GM18858 (cell line): ENCODE data around the gene SUN5.

Experiments used
- ATAC-seq: cut with Tn5 transposase; IDR thresholded peaks from one replicate; pipeline ENCODE4 v1.9.1; 2021; ENCODE audit not compliant: unreplicated experiment

Gene SUN5

DNA sequence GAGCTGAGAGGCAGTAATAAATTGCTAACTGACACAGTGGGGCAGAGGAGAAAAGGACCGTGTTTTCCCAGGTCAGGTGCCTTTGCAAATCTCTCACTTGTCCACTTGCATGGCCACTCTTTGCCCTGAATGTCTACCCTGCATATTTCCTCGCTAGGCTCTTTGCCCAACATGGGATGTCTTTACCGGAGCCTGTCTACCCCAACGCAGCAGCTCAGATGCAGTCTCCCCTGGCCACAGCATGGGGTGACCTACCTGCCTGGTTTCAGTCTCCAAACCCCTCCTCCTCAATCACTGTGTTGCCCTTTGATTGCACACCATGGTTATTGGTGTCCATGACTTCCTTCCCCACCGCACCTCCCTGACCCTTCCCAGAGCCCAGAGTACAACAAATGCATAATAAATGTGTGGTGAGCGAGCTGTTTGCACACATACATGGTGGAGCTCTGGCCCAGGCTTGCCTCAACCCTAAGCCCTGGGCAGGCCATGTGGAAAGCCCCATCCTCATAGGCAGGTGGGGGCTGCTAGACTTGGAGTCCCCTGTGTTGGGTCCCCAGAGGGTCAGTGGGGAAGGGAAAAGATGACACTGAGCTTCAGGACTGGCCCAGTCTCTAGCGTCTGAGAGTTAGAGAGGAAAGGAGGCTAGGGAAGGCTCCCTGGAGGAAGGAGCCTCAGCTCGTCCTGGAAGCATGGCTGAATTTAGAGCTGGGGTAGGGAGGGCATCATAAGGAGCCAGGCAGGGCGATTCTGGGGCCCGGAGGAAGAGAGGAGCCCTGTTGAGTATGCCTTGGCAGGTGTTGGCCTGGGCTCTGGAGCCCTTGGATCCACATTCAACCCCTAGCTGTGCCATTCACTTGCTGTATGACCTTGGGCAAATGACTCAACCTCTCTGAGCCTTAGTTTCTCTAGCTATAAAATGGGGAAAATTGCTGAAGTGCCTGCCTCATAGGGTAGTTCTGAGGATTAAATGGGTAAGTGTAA is 22.8 kb upstream of the SUN5 start:
- ATAC-seq, result no peak

DNA sequence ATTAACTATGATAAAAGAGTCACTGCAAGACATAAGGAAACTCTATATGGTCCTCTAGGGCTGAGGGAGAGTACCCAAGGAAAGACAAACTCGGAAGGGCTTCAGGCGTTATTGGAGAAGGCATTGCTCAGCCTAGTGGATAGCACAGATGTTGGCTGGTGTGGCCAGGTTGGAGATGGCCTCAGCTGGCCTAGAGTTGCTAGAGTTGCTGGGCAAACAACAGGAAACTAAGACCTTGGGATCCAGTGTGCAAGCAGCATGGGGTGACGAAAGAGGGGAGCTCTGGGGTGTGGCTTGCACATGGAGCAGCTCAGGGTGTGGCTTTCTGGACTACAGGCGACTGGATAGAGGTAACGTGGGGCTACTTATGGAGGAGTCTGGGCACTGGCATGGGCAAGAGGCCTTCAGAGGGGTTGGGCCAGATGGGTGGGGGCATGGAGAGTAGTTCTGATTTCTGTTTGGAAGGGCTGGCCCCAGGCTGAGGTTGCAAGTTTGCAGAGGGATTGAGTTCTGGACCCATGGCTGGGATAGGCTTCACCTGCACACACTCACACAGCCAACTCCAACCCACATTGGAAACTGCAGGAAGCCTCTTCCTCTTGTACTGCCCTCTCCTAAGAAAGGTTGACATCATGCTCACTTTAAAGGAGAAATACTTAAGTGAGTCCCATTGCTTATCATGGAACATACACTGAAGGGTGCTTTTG is 22.0 kb upstream of the SUN5 start:
- ATAC-seq, result no peak

DNA sequence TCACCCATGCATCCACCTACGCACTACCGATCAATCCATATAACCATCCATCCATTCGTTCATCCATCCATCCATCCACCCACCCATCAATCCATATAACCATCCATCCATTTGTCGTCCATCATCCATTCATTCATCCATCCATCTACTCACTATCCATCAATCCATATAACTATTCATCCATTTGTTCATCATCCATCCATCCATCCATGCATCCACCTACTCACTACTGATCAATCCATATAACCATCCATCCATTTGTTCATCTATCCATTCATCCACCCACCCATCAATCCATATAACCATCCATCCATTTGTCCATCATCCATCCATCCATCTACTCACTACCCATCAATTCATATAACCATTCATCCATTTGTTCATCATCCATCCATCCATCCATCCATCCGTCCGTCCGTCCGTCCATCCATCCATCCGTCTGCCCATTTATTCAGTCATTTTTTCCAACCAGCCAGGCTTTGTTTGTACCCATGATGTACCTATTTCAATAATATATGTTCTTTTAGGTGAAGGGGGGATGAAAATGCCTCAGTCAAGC is 21.2 kb upstream of the SUN5 start:
- ATAC-seq, result no peak

DNA sequence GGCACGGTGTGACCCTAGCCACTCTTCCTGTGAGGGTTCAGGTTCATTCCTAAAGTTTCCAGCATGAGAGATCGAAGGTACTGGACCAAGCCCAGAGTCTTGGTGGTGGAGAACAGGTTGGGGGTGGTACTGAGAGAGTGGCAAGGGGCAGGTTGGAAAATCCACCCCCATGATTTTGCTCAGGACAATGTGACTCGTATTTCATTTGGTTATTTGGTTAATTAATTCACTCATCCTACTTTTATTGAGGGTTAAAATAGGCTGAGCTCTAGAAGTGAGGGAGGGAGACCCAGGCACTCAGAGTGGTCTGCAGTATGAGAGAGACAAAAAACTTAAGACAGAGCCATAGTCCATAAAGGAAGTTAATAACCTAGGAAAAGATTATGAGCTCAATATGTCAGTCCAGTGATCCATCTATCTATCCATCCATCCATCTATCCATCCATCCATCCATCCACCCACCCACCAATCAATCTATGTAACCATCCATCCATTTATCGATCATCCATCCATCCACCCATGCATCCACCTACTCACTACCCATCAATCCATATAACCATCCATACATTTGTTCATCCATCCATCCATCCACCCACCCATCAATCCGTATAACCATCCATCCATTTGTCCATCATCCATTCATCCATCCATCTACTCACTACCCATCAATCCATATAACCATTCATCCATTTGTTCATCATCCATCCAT is 20.5 kb upstream of the SUN5 start:
- no peak for ATAC-seq

DNA sequence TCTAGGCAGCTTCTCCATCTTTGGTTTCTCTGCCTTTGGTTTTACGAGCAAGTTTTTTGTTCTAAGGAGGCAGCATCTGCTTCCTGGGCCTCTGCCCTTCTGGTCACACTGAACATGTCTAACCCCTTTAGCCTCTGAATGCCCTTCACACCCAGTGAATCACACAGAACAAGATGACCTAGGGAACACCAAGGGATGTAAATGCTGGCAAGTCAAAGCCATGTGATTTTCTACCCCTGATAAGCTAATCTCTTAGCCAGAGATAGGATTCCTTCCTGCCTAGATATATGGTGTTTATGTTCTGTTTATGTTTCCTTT is 20.0 kb upstream of the SUN5 start:
- ATAC-seq, result no peak

DNA sequence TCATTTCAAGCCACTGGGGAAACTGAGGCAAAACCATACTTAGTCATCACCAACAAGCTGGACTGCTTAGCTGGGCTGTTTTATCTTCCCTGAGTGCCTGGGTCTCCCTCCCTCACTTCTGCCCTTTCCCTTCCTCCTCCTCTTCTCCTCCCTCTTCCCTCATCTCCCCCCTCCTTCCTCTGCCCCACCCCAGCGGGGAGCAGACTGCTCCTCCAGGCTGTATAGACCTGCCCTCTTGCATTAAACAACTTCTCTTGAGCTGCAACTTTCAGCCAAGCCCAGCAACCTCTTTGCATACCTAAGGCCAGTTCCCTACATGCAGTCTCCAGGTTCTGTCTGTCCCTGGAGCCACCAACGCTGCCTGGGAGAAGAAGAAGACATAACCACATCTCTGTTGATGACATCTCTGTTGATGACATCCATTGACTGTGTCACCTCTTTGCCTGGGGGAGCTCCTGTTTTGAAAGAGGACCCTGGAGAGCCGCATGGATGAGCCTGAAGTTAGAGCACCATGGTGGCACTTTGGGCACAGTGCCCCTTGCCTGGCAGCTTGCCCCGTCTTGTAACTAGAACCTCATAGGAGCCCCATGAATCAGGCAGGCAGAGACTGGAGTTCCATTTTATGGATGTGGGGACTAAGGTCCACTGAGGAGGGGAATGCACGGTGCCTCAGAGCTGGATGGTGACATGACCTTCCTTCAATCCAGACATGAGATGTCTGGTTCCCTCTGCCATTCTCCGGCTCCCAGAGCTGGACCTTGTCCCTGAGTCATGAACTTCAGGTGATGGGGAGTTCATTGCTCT is 19.4 kb upstream of the SUN5 start:
- no peak for ATAC-seq

DNA sequence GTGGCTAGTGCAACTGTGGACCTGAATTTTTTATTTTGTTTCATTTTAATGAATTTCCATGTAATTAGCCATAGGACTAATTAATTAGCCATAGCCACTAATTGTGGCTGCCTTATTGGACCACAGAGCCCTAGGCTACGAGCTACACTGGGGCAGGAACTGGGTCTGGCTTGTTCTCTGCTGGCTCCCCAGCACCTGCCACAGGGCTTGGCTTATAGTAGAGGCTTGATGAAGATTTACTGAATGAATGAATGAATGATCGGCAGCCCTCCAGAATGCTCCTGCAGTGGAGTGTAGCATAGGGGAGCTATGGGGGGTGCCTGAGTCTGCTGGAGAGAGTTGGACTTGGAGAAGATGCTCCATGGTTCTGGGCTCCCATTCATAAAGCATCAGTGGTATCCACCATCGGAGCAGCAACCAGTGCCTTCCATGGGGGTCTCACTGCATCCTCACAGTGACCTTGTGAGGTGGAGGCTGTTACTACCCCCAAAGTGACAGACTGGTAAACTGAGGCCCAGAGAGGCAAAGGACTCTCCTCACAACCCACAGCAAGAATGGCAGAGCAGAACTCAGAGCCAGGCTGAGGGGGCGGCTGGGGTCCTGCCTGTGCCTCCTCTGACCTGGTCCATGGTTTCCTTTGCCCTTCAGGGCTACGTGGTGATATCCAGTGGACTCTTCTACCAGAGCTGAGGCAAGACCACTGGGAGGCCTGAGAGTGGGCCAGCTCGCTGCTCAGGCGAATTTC is 18.6 kb upstream of the SUN5 start:
- ATAC-seq, result no peak

DNA sequence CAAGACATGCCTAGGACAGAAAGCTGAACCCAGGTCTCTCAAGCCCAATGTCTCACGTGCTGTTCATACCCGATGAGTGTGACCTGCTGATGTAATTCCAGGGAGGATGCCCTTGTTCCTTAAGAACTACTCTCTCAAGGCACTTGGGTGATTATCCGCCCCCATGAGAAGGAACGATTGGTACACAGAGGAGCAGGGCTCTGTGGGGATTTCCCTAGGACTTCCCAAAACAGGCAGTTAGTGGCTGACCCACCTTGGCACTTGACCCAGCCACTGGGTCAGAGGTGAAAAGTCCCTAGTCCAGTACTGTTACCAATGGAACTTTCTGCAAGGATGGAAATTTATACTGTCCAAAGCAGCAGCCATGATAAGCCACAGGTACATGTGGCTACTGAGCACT is 18.1 kb upstream of the SUN5 start:
- no peak for ATAC-seq

DNA sequence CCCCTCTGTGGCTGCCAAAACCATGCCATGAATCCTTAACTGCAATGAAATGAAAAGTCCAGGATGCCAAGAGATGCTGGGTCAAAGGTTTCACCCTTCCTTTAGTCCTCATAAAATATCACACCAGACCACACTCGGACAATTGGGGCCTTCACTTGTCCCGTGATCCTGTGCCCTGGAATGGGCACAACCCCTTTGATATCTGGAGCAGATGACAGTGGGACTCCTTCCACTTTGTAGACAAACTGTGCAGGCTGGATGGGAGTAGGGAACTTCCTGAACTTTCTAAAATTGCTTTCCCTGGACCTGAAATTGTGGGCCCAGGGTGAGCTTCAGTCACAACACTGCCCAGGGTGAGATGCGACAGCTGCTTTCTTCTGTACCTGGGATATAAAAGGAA is 17.6 kb upstream of the SUN5 start:
- ATAC-seq, result no peak

DNA sequence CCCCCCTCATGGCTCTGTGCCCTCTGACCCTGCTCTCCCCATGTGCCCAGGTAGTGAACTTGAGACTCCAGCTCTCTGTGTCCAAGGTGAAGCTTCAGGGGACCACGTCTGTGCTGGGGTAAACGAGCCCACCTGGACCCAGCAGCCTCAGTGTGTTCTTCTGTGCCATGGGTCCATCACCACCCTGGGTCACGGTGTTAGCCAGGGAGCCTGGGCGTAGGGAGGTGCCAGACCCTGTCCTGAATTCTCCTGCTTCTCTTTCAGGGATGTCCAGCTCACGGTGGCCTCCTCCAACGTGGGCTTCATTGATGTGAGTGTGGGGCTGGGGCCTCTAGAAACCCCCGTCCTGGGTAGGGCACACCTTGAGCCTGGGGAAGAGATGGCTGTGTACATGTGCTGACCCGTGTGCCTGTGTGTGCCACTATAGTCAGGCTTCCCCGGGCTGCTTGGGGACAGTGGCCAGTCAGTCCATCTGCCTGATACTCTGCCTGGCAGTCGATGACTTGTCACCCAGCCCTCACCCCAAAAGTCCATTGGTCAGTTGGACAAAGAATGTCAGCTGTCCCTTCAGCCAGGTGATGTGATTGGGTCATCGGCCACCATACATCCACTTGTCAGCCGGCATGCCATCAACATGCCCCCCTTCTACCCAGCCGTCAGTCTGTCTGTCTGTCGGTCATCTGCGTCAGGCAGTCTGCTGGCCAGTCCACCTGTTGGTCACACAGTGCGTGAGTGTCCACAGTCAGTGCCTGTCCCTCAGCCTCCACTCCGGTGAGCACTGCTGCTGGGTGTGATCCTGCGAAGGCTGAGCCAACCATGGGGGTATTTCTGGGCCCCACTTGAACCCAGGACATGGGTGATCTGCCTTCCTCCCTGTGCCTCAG is 16.3 kb upstream of the SUN5 start:
- no peak for ATAC-seq

DNA sequence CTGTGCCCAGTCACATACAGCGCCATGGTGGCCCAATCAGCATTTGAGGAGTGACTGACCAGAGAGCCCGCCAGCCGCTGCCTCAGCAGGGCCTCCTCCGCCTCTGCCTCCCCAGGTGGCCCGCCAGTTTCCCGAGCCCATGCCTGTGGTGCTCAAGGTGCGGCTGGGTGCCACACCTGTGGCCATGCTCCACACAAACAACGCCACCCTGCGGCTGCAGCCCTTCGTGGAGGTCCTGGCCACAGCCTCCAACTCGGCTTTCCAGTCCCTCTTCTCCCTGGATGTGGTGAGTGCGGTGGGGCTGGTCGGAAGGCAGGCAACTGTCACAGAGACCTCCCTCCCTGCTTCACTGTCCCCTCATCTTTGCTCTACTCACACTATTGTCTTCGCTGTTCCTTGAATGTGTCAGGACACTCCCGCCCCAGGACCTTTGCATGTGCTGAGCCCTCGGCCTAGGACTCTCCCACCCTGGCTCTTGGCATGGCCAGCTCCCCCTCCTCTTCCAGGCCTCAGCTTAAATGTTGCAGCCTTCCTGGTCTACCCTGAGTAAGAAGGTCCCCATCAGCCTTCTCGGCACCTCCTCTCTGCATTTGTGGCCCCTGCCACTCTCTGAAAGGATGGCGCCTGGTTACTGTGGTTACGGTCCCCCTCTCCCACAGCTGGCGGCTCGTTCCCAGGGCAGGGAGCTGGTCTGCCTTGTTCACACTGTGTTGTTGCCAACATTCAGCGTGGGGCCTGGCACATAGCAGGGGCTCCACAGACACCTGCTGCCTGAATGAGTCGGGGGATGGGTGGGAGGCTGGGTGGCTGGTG is 15.4 kb upstream of the SUN5 start:
- no peak for ATAC-seq

DNA sequence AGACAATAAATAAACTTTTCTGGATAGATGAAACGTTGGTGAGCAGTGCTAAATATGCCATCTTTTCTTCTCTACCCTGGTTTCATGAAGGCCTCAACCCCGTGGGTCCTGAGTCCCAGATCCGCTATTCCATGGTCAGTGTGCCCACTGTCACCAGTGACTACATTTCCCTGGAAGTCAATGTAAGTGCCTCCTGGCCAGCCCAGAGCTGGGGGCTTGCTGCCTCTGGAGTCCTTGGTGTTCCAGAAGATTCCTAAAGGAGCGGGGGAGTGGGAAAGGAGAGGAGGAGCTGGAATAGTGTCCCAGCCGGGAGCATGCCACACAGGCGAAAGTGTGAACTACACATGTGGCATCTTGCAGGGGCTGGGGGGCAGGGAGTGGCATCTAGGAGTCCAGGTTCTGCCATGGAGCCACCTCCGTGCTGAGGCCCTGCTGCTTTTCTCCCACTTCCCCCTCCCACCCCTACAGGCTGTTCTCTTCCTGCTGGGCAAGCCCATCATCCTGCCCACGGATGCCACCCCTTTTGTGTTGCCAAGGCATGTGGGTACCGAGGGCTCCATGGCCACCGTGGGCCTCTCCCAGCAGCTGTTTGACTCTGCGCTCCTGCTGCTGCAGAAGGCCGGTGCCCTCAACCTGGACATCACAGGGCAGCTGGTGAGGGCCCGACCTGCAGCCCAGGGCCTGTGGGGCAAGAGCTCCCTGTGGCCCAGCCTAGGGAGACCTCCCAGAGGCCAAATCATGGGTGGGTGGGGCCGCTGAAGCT is 14.1 kb upstream of the SUN5 start:
- no peak for ATAC-seq

DNA sequence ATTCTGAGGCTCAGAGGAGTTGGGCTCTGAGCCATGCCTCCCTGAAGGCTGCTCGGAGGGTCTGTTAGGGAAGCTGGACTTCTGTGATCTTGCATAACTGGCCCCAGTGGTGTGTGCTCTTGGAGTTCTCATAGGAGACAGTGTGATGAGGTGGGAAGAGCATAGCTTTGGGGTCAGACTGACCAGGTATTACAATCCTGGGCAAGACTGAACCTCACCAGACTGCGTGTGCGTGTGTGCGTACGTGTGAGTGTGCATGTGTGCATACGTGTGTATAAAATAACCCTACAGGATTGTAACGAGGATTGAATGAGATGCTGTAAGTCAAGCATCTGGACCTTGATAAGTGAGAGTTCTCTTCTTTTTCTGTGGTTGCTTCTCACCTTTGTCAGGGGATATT is 13.3 kb upstream of the SUN5 start:
- ATAC-seq, result no peak

DNA sequence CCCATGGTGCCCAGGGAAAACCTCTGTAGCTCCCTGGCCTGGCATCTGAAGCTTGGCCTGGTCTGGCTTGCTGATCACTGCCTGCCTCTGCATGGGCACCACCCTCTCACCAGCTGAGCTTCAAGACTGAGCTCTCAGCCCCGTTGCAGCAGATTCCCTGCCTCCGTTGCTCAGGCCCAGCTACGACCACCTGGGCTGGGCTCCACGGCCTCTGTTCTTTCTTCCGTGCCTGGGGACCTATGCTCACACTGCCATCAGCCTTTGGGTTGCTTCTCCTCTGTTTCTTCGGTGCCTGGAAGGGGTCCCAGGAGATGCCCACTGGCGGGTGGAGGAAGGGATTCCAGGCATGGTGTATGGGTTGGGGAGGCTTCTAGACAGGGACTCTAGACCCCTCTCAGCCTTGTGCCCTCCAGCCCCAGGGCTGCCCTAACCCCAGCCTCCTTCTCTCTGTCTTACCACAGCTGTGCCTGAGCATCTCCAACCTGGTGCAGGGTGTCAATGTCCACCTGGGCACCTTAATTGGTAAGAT is 12.4 kb upstream of the SUN5 start:
- no peak for ATAC-seq

DNA sequence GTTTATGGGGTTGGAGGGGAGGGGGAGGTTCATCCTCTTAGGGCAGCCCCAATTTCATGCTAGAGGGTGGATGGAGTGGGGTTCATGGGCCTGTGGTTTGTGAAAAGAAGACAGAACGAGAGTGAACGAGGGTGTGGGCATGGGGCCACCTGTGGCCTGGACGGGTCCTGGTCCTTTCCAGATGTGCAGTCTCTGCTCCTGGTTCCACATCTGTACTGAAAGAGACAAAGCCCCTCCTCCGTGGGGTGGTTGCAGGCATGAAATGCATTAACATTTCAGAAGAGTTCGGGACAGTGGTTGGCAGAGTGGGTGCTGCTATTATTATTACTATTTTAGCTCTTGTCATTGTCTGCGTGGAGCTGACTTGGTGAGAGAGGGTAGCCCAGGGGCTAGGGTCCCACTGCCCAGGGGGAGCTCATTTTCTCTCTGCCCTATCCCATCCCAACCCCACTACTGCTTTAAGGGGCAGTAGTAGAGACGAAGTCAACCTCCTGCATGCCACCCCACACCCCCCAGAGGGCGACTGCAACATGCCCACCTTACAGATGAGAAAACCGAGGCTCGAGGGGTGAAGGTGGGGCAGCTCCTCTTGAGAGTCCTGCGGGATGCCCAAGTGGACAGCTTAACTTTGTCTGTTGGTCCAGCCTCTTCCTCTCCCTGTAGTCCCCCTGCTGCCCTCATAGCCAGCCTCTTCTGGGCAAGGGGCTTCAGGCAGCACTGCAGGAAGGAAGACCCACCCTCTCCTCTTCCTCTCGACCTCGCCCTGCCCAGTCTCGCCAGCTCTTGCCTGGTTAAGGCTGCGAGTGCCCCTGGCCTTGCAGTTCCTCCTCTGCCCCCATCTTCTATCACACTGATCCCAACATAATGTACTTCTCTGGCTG is 11.7 kb upstream of the SUN5 start:
- ATAC-seq, result no peak

DNA sequence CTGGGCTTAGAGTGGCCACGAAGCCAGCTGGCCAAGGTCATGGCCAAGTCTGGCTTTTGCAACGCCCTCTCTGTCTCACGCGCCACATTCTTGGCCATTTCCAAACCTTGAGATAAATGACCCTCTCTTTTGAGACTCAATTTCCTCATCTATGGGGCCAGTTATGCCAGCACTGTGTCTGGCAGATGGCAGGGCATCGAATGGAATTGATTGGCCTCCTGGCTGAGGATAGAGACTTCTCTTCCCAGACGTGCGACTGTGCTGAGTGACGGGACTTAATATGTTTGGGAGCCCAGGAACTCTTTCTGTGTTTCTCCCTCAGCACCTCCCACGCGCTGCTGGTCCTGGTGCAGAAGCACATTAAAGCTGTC is 10.9 kb upstream of the SUN5 start:
- ATAC-seq, result no peak
